Measurements from ENCODE around the gene KRTAP4-4. TPM values are rescaled to one million over a fixed set of nuclear protein-coding genes. Genes with fewer than 3 reads are reported as not detected.

The KRTAP4-4 gene
- total RNA-seq, 4 donors from 2014 or later, result not detected

DNA sequence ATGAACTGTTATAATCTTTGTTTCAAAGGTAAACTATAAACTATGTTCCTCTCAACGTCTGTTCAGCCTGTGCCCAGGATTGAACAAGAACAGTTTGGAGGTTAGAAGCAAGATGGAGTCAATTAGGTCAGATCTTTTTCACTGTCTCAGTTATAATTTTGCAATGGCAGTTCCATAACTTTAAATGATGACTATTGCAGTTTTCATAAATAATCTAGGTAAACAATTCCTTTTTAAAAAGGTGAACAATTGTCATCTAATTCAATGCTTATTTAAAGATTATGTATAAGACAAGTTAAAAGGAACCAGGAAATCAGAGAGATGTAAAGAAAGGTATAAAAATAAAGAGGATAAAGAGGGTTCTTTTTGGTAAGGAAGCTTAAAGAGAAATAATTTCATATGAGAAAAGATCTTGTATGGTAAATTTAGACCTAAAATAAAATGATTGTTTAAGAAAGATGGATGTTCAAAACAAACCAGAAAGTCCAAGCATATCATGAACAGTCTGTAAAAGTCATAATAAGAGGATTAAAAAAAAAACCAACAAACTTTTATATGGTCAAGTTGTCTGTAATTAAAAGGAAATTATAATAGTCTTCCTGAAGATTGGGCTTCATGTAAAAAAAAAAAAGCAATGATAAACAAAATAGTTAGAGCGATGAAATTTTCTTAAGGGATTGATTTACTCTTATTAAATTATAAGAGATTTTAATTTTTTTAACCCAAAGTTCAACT lies 49.2 kb downstream of the KRTAP4-4 start:
- TF ChIP-seq CTCF (IDR thresholded peaks at IDR 0.05; ENCODE audit: low read depth), result no peak

Small RNAs within 50 kb of the gene (small RNA-seq; reads per million reads assigned to genes)
- gene KRTAP4-17P, result not detected

Other genes with a start within 250 kb of the KRTAP4-4 start
- gene KRT23, start 223.1 kb downstream of the KRTAP4-4 start, total RNA-seq, result not detected
- gene KRT39, start 193.8 kb downstream of the KRTAP4-4 start, total RNA-seq, result not detected
- gene KRT40, start 176.4 kb downstream of the KRTAP4-4 start, total RNA-seq, result not detected
- not detected for gene KRTAP3-3, start 166.6 kb downstream of the KRTAP4-4 start, total RNA-seq
- not detected for gene KRTAP3-2, start 160.8 kb downstream of the KRTAP4-4 start, total RNA-seq
- not detected for gene KRTAP3-1, start 151.6 kb downstream of the KRTAP4-4 start, total RNA-seq
- not detected for gene KRTAP1-5, start 133.5 kb downstream of the KRTAP4-4 start, total RNA-seq
- not detected for gene KRTAP1-4, start 130.6 kb downstream of the KRTAP4-4 start, total RNA-seq
- not detected for gene KRTAP1-3, start 125.9 kb downstream of the KRTAP4-4 start, total RNA-seq
- not detected for gene KRTAP1-1, start 119.3 kb downstream of the KRTAP4-4 start, total RNA-seq
- not detected for gene KRTAP2-1, start 113.4 kb downstream of the KRTAP4-4 start, total RNA-seq
- not detected for gene KRTAP2-2, start 105.5 kb downstream of the KRTAP4-4 start, total RNA-seq
- gene KRTAP2-3, start 100.6 kb downstream of the KRTAP4-4 start, total RNA-seq, result not detected
- not detected for gene KRTAP2-4, start 94.9 kb downstream of the KRTAP4-4 start, total RNA-seq
- gene KRTAP4-7, start 76.6 kb downstream of the KRTAP4-4 start, total RNA-seq, result not detected
- gene KRTAP4-8, start 62.6 kb downstream of the KRTAP4-4 start, total RNA-seq, result not detected
- not detected for gene KRTAP4-16, start 58.5 kb downstream of the KRTAP4-4 start, total RNA-seq
- not detected for gene KRTAP4-9, start 55.4 kb downstream of the KRTAP4-4 start, total RNA-seq
- gene KRTAP4-11, start 42.4 kb downstream of the KRTAP4-4 start, total RNA-seq, result not detected
- gene KRTAP4-12, start 36.6 kb downstream of the KRTAP4-4 start, total RNA-seq, result not detected
- not detected for gene KRTAP4-6, start 20.2 kb downstream of the KRTAP4-4 start, total RNA-seq
- gene KRTAP4-5, start 10.9 kb downstream of the KRTAP4-4 start, total RNA-seq, result not detected
- not detected for gene KRTAP4-3, start 7.5 kb upstream of the KRTAP4-4 start, total RNA-seq
- gene KRTAP4-2, start 17.5 kb upstream of the KRTAP4-4 start, total RNA-seq, result not detected
- gene KRTAP4-1, start 24.2 kb upstream of the KRTAP4-4 start, total RNA-seq, result not detected
- gene KRTAP9-1, start 29.1 kb upstream of the KRTAP4-4 start, total RNA-seq, result not detected
- not detected for gene KRTAP9-2, start 65.9 kb upstream of the KRTAP4-4 start, total RNA-seq
- not detected for gene KRTAP9-3, start 71.7 kb upstream of the KRTAP4-4 start, total RNA-seq
- not detected for gene KRTAP9-8, start 77.3 kb upstream of the KRTAP4-4 start, total RNA-seq
- not detected for gene KRTAP9-4, start 88.9 kb upstream of the KRTAP4-4 start, total RNA-seq
- not detected for gene KRTAP9-9, start 94.6 kb upstream of the KRTAP4-4 start, total RNA-seq
- gene KRTAP9-6, start 104.6 kb upstream of the KRTAP4-4 start, total RNA-seq, result not detected
- not detected for gene KRTAP9-7, start 115.0 kb upstream of the KRTAP4-4 start, total RNA-seq
- not detected for gene KRTAP29-1, start 142.1 kb upstream of the KRTAP4-4 start, total RNA-seq
- not detected for gene KRTAP16-1, start 148.6 kb upstream of the KRTAP4-4 start, total RNA-seq
- gene KRTAP17-1, start 155.0 kb upstream of the KRTAP4-4 start, total RNA-seq, result not detected
- gene KRT33A, start 190.1 kb upstream of the KRTAP4-4 start, total RNA-seq, result not detected
- gene KRT33B, start 209.1 kb upstream of the KRTAP4-4 start, total RNA-seq, result not detected
- gene KRT34, start 221.6 kb upstream of the KRTAP4-4 start, total RNA-seq, result not detected
- gene KRT31, start 236.9 kb upstream of the KRTAP4-4 start, total RNA-seq, result not detected